Muscle of back (tissue), 13 donors: ENCODE data around the gene ZNF80. TPM values are rescaled to one million over a fixed set of nuclear protein-coding genes. Genes with fewer than 3 reads are reported as not detected.
"Not testable (repeated sequence)": the region's sequence is repeated elsewhere in the genome, so short reads cannot be mapped to it uniquely, and the experiment has no call there.

ENCODE experiments used
- DNase-seq, 3 donors: peaks; one replicate each; pipeline versions ENCODE4 v3.0.0 to v3.0.0-alpha.2; 2013
- long read RNA-seq, 9 donors: transcript quantifications; one replicate each; lab custom pipeline, GENCODE V29; 2026
- polyA plus RNA-seq, 10 donors: library from polyadenylated mRNA; unstranded; fragments of 120-200 nt; gene quantifications; one replicate each; pipeline ENCODE4 v1.2.1, GENCODE V29; 2013; ENCODE audit not compliant: insufficient read length in 10 of 10

Gene ZNF80
- under 1 TPM in 2 of 10 donors, not detected in 8; 0.12 to 0.17 TPM for polyA plus RNA-seq
- long read RNA-seq, donor 1: 0 reads
- long read RNA-seq, donor 2: 0 reads
- long read RNA-seq, donor 3: 0 reads
- long read RNA-seq, donor 4: 0 reads
- long read RNA-seq, donor 5: 0 reads
- long read RNA-seq, donor 6: 0 reads
- long read RNA-seq, donor 7: 0 reads
- long read RNA-seq, donor 8, partial matches to known transcripts: 0 of 1 reads
- long read RNA-seq, donor 8, other reads (novel, unspliced or antisense): 0 of 1 reads
- long read RNA-seq, donor 9: 0 reads

- not testable (repeated sequence) for DNase-seq
These were observed at the start of gene ZNF80 for GRCh38 chr3:114237478-114237877. ZNF80 (minus strand) TSS chr3:114237578; CDS start chr3:114237074, 504 bp downstream.

- no peak for DNase-seq
These were observed 48.9 kb upstream of the ZNF80 start for GRCh38 chr3:114286266-114286665.

GRCh38 chr3:114285648-114286230 lies 48.4 kb upstream of the ZNF80 start:
- DNase-seq: no peak

GRCh38 chr3:114284644-114285043 lies 47.3 kb upstream of the ZNF80 start:
- no peak for DNase-seq

DNA sequence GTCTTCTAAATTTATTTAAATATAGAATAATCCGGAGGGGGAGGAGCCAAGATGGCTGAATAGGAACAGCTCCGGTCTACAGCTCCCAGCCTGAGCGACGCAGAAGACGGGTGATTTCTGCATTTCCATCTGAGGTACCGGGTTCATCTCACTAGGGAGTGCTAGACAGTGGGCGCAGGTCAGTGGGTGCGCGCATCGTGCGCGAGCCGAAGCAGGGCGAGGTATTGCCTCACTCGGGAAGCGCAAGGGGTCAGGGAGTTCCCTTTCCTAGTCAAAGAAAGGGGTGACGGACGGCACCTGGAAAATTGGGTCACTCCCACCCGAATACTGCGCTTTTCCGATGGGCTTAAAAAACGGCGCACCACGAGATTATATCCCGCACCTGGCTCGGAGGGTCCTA lies 39.5 kb upstream of the ZNF80 start:
- not testable (repeated sequence) for DNase-seq

DNA sequence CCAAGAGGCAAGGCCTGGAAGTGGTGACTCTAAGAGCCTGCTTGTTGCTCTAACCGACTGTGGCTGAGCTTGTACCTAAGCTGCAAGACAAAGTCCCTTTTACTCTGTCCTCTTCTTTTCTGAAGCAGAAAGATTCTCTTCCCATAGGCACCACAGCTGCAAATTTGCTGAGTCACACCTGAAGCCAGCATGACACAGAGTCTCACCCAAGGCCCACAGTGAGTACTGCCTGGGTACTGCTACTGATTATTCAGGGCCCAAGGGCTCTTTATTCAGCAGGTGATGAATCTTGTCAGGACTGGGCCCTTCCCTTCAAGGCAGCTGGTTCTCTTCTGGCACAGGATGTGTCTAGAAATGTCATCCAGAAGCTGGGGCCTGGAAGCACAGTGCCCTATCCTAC lies 37.6 kb upstream of the ZNF80 start:
- no peak for DNase-seq

DNA sequence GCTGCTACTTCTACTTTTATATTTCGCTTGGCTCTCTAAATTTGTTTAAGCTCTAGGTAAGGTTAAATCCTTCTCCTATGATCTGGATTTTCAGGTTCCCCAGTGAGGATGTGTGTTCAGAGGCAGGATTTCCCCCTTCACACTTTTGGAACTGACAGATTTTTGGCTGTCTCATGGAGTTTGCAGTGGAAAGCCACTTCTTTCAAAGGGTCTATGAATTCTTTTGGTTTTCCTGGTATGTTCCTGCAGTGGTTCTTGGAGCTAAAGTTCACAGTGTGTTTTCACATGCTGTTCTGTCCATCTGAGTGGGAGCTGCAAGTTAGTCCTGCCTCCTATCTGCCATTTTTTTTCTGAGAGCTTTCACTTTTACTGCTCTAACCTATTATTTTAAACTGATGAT lies 34.9 kb upstream of the ZNF80 start:
- no peak for DNase-seq

- no peak for DNase-seq
These were observed 32.6 kb upstream of the ZNF80 start for GRCh38 chr3:114270019-114270418.

- no peak for DNase-seq
These were observed 22.8 kb upstream of the ZNF80 start for GRCh38 chr3:114260152-114260551.

DNA sequence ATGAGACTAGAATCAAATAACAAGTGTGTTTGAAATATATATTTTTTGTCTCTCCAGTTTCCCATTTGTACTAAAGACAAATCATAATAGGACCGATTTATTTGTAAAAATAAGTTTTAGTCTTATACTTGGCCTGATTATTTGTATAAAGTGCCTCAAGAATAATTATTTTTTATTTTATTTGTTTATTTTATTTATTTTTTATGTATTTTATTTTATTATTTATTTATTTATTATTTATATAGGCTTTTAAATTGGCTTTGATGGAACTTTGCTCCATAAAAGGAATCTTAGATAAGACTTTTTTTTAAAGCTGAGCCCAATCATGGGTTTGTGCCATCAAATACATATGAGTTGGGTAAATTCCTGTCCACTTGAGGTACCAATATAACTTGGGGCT lies 22.2 kb upstream of the ZNF80 start:
- no peak for DNase-seq

DNA sequence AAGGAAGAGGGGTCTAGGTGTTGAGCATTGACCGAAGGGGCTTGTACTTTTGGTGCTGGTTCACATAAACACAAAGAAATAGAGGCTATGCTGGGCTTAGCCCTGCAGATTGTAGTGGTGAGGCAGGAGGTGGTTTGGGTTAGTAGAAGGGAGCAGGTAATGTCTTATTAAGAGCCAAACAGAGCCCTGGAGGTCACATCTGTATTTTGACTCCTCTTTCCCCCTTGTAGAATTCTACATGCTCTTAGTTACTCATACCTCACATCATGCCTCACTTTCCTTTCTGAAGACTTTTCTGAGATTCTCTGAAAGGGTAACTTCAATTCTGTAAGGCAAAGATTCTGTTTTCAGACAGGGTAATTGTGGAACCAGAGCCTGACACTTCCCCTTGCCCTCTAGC lies 16.1 kb upstream of the ZNF80 start:
- no peak for DNase-seq

DNA sequence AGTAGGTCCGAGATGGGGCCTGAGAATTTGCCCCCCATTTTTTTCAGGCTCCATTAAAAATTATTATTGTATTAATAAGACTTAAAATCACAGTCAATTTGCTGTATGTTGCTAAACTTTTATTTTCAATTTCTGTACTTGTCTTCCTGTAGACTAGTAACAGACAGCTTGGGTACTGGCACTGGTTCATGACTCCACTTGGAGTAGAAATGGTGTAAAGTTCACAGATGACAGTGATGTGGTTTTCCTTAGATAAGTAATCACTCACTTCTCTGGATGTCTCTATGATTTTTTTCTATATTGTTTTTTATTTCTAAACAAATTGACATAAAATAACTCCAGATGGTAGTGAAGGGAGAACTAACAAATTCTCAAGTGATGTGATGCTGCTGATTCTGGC lies 15.6 kb upstream of the ZNF80 start:
- no peak for DNase-seq

DNA sequence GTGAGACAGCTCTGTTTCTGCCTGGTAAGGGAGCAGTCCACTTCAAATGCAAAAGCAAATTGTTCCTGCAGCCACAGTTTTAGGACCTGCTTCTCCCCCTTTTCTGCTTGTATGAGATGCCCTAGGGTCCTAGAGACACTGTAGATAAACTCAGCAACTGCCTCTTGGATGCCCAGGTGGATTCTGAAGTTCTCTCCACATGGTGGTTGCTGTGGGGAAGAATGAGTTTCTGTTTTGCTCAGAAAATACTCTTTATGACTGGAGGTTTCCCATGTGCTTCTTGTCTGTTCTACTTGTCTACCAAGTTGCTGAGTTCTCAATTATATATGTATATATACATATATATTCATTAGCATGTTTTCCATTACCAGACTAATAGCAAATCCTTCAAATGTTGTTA lies 5.6 kb upstream of the ZNF80 start:
- no peak for DNase-seq

- DNase-seq: peak in 1 of 3 donors; percentile 3
These were observed 3.9 kb upstream of the ZNF80 start for GRCh38 chr3:114241262-114241661.

- DNase-seq: not testable (repeated sequence)
These were observed 888 bp upstream of the ZNF80 start for GRCh38 chr3:114238146-114238785.

GRCh38 chr3:114235431-114235830 lies 1.9 kb downstream of the ZNF80 start:
- DNase-seq: no peak

- no peak for DNase-seq
These were observed 2.6 kb downstream of the ZNF80 start for GRCh38 chr3:114234745-114235144.

DNA sequence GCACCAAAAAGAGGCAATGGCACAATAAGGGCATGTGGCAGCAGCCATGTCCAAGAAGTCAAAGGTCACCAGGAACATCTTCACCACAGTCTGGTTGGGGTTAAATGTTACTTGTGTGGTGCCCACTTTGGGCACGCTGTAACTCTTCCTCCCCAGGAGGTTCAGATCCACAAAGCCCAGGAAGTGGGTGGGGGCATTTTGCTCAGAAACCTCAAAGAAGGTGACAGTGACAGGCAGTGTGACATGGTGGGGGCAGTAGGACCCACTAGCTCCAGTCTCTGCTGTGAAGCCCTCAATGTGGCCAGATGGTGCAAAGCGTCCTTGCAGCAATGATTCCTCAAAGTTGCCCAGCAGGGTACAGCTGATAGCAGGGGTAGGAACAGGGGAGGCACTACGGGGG lies 5.8 kb downstream of the ZNF80 start:
- no peak for DNase-seq

GRCh38 chr3:114227076-114227475 lies 10.3 kb downstream of the ZNF80 start:
- DNase-seq: no peak

DNA sequence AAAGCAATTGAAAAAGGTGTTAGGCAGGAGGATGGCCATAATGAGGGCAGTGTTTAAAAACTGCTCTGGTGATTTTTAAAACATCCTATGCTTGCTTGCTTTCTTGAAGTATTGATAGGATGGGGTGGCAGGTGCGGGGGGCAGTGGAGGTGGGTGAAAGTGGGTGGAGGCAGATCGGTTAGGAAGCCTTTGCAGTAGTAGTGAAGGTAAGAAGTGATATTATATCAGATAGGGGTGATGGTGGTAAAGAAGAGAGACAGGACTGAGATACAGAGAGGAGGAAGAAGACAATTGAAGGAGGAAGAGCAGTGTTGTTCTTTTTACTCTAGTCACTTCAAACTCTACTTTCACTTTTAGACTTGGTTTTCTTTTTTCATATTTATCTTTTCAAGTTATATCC lies 11.1 kb downstream of the ZNF80 start:
- no peak for DNase-seq

- DNase-seq: peak in 1 of 3 donors; percentile 4
These were observed 14.2 kb downstream of the ZNF80 start for GRCh38 chr3:114223143-114223542.

- no peak for DNase-seq
These were observed 15.5 kb downstream of the ZNF80 start for GRCh38 chr3:114221881-114222264.

DNA sequence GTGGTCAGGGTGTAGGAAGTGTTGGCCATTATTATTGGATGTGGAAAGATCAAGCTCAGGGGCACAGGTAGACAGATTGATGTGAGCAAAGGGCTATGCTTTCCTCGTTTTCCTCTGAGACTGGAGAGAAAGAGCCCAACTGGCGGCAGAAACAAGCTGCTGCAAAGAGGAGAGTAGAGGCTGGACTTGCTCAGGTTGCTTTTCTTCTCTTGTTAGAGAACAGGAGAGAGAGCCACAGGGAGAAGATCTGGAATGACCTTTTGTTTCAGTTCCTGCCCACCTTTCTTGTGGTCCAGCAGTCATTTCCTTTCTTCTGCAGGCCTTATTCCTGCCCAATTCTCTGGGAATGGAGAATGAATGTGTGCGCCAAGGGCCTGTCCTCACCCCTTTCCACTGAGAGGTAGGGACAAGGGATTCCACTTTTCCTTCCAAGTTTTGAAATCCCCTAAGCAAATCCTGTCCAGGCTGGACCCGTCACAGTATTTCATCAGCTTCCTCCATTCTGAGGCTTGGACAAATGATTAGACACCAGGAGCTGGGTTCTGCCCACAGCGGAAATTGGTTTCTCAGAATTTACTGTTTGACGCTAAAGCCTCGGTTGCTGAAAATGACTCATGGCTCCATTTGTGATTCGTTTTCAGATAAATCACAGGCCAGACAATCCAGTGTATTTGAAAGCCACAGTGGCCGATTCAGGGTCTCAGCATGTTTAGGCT lies 16.1 kb downstream of the ZNF80 start:
- no peak for DNase-seq
